Stomach smooth muscle (tissue), 2 donors: ENCODE data around the gene SP8.

ENCODE experiments used
- H3K27ac ChIP-seq: one replicate; pipeline ENCODE4 v1.7.0; 2013; ENCODE audit warnings: mild to moderate bottlenecking, low read length, inconsistent platforms
- H3K27me3 ChIP-seq, 2 donors: one replicate each; pipeline ENCODE4 v1.7.0; 2013; ENCODE audit warnings: low read length in 2 of 2; ENCODE audit not compliant: insufficient read depth in 2 of 2, control insufficient read depth in 1 of 2
- H3K36me3 ChIP-seq, 2 donors: one replicate each; pipeline ENCODE4 v1.7.0; 2013; ENCODE audit warnings: low read length in 2 of 2; ENCODE audit not compliant: control insufficient read depth in 2 of 2, insufficient read depth in 2 of 2
- H3K4me1 ChIP-seq: one replicate; pipeline ENCODE4 v1.7.0; 2013; ENCODE audit warnings: low read length; ENCODE audit not compliant: control insufficient read depth, insufficient read depth
- H3K4me3 ChIP-seq, 2 donors: one replicate each; pipeline ENCODE4 v1.7.0; 2013; ENCODE audit warnings: low read length in 2 of 2
- H3K9ac ChIP-seq, 2 donors: one replicate each; pipeline ENCODE4 v1.7.0; 2013; ENCODE audit warnings: low read length in 2 of 2, mild to moderate bottlenecking in 1 of 2
- H3K9me3 ChIP-seq, 2 donors: one replicate each; pipeline ENCODE4 v1.7.0; 2013; ENCODE audit warnings: low read length in 2 of 2; ENCODE audit not compliant: control insufficient read depth in 2 of 2
- donor health status: healthy.
- donor health status: Pancreatic carcinoma.

The SP8 gene

DNA sequence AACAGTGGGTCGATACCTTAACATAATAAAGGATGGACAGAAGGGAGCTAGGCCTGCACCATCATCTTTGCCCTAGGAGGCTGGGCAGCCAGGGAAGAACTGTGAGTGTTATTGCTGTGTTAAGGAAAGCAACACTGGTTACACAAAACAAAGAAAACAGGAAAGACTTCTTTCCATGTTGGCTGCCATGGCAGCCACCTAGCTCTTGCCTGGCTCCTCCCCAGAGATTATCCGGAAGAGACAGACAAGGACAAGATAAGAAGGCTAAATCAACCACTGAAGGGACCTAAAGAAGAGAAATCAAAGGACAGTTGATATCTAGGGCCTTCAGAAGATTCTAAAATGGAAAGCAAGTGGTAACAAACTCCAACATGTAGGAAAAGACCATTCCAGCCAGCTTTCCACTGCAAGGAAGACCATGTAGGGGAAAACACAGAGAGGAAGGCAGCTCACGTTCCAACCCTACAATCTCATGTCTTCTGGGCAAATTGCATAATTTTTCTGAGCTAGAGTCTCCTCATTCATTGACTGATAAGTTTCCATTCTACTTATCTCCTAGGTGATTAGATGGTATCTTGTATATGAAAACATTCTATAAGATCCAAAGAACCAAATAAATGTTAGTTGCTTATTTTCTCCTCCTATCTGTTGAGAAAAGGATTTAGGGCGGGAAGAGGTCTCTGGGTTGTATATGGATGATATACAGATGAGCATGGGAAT, 51.2 kb downstream of the SP8 start:
- no peaks in the 10 kb centered on the region for H3K36me3 ChIP-seq
- H3K9me3 ChIP-seq, result no peaks in the 10 kb centered on the region
- no peak overlapping the region for H3K4me3 ChIP-seq
- no peak overlapping the region for H3K27ac ChIP-seq
- H3K27me3 ChIP-seq, result no peaks in the 10 kb centered on the region
- no peaks in the 10 kb centered on the region for H3K4me1 ChIP-seq
- H3K9ac ChIP-seq, result no peak overlapping the region
